ENCODE measurements around the gene GNS.
"Not testable (repeated sequence)": the region's sequence is repeated elsewhere in the genome, so short reads cannot be mapped to it uniquely, and the experiment has no call there.

GNS gene

DNA sequence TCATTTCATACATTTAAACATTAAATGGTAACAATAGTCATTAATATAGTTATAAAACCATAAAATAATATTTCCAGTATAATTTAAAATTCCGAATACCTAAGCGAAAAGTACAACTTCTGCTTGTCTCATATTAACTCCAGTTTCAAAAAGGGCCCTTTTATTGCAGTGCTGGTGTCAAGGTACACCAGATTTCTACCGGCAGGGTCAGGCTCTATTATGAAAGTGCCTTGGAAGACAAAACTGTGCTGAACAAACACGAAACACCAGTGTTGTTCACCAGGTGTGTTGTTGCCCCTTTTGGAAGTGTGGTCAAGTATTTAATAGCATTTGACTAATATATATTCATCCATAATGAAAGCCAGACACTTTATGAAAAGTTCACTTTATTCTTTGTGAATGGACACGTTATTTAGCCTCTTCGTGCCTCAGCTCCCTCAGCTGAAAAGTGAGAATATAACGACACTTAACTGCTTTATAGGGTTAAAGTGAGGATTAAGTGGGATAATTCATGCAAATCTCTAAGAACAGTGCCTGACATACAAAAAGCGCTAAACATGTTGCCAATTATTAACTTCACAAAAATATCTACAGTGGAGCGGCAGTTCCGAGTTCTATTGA, 20.3 kb upstream of the GNS start:
- no peak for DNase-seq (ENCODE audit: low spot score)

- not testable (repeated sequence) for DNase-seq (ENCODE audit: low spot score)
Observed at GRCh38 chr12:64775147-64775736, 16.0 kb upstream of the GNS start.

DNA sequence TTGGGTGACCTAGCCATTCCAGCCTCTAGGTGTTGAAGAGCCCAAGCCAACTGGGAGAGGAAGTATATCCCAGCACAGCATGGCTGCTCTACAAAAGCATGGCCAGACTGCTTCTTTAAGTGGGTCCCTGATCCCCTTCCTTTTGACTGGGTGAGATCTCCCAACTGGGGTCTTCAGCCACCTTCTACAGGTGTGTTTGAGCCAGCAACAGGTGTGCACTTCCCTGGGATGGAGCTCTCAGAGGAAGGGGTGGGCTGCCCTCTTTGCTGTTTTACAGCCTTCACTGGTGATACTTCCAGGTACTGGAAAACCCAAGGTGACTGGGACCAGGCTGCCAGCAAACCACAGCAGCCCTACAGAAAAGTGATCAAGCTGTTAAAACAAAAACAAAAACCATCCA, 14.2 kb upstream of the GNS start:
- no peak for DNase-seq (ENCODE audit: low spot score)

GRCh38 chr12:64767495-64767894, 8.3 kb upstream of the GNS start:
- DNase-seq (ENCODE audit: low spot score) = no peak

DNA sequence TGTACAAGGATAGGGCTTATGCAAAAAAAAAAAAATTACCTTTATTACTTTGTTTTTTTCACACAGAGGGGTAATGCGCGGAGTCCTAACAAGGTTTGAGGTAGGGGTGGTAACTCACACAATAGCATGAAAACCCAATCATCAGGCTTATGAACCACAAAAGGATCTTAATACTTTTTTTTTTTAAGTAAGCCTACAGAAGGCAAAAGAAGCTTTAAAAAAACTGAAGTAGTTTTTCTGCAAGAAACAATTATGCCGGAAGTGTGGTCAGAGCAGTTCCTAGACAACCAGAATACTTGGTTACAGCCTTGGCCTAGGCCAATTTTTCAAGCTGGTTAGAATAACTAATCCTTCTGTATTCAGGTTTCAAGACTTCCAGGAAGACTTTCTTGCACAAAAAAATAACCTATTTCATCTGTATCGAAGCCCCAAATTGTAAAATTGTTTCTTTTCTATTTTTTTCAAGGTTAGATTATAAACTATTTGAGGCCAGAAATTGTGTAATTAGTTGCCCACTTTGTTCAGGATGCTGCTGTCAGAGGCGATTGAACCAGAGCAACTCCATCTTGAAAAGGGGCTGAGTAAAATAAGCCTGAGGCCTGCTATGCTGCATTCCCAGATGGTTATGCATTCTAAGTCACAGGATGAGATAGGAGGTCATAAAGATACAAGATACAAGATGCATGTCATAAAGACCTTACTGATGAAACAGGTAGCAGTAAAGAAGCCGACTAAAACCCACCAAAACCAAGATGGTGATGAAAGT, 1.8 kb upstream of the GNS start:
- DNase-seq (ENCODE audit: low spot score) = no peak

GRCh38 chr12:64757771-64758170, 1.4 kb downstream of the GNS start:
- no peak for DNase-seq (ENCODE audit: low spot score)

- DNase-seq (ENCODE audit: low spot score) = no peak
Observed at GRCh38 chr12:64756376-64756775, 2.8 kb downstream of the GNS start.

DNA sequence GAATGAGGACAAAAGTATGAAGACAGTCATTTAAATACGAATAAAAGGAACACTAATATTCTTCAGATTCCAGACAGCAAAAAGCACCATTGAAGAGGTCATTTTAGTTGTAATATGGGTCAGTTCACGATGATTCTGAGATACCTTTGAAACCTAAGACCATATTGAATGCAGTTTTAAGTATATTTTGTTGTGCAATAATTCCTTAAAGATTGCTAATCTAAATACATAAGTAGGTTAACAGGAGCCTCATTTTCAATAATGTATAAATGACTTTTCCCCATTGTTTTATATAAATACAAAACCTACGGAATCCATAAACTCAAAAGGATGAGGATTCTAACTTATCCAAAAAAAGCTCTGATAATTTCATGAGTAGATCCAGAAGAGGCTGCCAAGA, 5.8 kb downstream of the GNS start:
- DNase-seq (ENCODE audit: low spot score) = no peak

- DNase-seq (ENCODE audit: low spot score) = peak; percentile 81
Observed at GRCh38 chr12:64752833-64753238, 6.4 kb downstream of the GNS start.

GRCh38 chr12:64752032-64752431, 7.2 kb downstream of the GNS start:
- no peak for DNase-seq (ENCODE audit: low spot score)

DNA sequence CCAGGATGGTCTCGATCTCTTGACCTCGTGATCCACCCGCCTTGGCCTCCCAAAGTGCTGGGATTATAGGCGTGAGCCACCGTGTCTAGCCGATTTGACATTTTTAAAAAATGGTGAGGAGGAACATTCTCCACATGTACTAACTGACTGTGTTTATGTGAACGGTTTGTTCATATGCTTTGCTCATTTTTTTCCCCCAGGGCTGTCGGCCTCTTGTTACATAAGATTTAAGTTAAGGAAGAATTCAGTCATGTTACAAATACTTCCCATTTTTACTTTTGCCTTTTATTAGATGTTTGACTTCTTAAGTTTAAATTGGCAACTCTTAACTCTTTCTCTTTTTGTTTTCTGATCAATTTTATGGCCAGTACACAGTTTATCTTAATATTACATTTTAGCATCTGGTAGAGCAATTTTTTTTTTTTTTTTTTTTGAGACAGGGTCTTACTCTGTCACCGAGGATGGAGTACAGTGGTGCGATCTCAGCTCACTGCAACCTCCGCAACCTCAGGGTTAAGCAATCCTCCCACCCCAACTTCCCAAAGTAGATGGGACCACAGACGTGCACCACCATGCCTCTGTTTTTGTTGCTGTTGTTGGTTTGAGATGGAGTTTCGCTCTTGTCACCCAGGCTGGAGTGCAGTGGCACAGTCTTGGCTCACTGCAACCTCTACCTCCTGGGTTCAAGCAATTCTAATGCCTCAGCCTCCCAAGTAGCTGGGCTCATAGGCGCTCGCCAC, 9.6 kb downstream of the GNS start:
- DNase-seq (ENCODE audit: low spot score) = no peak

GRCh38 chr12:64747695-64748094, 11.5 kb downstream of the GNS start:
- DNase-seq (ENCODE audit: low spot score) = no peak

DNA sequence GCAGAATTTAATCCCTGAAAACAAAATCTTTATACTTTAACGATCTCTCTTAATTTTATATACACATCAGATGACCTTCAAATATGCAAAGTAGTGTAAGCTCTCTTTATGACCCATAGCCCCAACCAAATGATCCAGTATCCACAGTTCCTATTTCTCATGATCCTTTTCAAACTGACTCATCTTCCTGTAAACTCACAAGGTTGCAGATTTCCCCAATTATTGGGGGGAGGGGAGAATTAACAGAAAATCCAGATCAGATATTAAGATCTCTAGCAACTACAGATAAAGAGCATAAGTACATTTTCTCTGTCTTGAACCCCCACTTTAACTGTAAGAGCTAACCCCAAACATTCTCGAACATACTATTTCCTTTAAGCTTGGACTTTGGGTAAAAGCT, 12.5 kb downstream of the GNS start:
- peak; percentile 45 for DNase-seq (ENCODE audit: low spot score)

DNA sequence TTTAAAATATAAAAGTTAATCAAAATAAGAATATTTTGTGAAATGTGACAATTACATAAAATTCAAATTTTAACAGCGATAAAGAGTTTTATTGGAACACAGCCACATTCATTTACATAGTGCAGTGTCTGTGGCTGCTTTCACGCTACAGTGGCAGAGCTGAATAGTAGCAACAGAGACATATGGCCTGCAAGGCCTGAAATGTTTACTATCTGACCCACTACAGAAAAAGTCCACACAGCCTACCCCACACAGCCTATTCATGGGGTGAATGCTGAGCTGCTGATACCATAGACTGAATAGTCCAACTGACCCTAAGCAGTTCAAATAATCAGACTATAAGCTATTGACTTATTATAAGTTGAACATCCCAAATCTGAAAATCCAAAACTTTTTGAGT, 13.2 kb downstream of the GNS start:
- DNase-seq (ENCODE audit: low spot score) = no peak

DNA sequence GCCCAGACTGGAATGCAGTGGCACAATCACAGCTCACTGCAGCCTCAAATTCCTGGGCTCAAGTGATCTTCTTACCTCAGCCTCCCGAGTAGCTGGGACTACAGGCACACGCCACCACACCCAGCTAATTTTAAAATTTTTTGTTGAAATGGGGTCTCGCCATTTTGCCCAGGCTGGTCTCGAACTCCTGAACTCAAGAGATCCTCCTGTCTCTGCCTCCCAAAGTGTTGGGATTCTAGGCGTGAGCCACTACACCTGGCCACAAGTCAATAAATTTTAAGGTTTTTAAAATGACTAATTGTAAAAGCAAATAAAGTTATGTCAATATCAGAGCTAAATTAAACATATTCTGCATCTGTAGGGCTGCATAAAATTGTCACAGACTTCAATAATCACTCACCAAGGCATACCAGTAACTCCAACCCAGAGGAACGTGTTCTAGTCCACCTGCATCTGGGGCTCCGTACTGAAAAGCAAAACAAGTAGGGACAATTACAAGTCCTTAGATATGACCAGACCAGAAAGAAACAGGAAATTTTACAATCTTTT, 13.9 kb downstream of the GNS start:
- DNase-seq (ENCODE audit: low spot score) = no peak

GRCh38 chr12:64744422-64745258, 14.6 kb downstream of the GNS start:
- peak; percentile 65 for DNase-seq (ENCODE audit: low spot score)

- DNase-seq (ENCODE audit: low spot score) = no peak
Observed at GRCh38 chr12:64743206-64743605, 16.0 kb downstream of the GNS start.

DNA sequence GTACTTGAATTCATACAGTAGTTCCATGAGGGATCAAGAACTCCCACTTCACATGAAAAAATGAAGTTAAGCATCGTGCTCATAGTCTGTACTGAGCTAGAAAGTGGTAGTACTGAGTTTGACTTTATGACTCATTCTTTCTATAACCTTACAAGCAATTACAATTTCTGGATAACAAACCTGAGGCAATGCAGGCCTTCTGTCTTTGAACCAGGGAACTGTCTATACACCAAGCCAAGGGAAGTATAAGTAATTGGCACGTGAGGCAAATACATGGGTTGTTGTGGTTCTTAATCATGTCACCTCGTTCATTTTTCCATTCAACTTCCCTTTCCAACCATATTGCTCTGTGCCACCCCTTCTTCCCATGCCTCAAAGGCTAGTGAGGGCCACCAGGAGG, 16.8 kb downstream of the GNS start:
- DNase-seq (ENCODE audit: low spot score) = no peak

GRCh38 chr12:64740646-64741045, 18.6 kb downstream of the GNS start:
- DNase-seq (ENCODE audit: low spot score) = no peak

DNA sequence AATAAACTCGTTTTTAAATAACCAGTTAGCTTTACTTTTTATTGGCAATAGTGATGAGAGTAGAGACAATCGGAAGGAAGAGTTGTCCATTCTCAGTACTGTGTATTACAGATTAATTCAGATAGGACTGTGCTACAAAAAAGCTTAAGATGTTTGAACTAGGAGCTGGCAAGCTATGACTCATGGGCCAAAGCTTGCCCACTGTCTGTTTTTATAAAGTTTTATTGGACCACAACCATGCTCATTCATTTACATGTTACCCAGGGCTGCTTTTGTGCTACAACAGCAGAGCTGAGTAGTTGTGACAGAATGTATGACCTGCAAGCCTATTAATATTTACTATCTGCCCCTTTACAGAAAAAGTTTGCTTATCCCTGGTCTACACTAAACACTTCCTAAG, 19.4 kb downstream of the GNS start:
- DNase-seq (ENCODE audit: low spot score) = peak; percentile 40

DNA sequence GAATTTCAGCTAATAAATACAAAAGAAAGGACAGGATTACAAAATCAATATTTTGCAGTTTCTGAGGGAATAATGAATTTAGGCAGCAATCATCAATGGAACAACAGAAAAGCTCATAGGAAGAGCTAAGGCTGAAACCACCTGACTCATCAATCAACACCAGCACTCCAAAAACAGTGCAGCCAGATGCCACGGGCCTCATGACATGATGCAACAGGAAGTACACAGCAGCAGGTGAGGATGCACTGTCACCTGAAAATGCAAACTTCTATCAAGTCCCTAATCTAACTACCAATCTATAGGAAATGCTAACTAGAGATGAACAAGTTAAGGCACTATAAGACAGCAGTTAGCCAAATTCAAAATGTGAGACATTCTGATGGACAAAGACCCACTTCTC, 21.7 kb downstream of the GNS start:
- no peak for DNase-seq (ENCODE audit: low spot score)

DNA sequence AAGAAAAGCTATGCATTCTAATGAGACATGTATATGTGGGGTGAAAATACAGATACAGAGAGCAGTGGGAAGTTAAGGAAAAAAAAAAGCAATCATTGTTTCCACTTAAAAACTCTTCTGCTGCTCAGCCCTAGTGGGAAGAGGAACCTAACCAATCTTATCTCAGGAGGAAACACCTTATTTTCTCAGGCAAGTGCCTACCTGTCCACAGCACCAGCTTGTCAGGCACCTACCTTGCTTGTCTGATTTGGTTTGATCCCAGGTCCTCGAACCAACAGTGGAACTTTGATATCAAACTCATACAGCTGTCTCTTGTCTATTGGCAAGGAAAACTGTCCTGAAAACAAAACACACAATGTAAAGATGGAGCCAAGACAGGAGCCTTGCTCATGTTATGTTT, 22.4 kb downstream of the GNS start:
- DNase-seq (ENCODE audit: low spot score) = no peak

Data from COLO829 (cell line).